ENCODE data around the gene CSKMT.

CSKMT gene

DNA sequence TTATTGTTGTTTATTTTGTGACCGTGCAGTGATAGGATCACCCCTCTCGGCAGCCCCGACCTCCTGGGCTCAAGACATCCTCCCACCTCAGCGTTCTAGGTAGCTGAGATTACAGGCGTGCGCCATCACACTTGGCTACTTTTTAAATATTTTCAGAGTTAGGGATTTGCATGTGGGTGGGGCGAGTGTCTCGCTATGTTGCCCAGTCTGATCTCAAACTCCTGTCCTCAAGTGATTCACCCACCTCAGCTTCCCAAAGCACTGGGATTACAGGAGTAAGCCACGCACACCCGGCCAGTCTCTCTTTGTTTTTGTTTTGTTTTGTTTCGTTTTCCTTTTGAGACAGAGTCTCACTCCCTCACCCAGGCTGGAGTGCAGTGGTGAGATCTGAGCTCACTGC, 10.8 kb upstream of the CSKMT start:
- Histone ChIP-seq H3K4me2 (peak overlapping the region; percentile 78; the same call in 1 of the 2 replicates), H3K9me3 (no peaks in the 10 kb centered on the region), H4K20me1 (peaks cover 22% of the 10 kb centered on the region), H3K27ac (no peak overlapping the region), H3K4me1 (peaks cover 19% of the 10 kb centered on the region), H3K27me3 (no peaks in the 10 kb centered on the region), H3K36me3 (peaks cover 20% of the 10 kb centered on the region), H3K4me3 (no peak overlapping the region), H3K9ac (no peak overlapping the region)
- no peak for TF ChIP-seq Cebpa-rat (IDR thresholded peaks at IDR 0.05)

DNA sequence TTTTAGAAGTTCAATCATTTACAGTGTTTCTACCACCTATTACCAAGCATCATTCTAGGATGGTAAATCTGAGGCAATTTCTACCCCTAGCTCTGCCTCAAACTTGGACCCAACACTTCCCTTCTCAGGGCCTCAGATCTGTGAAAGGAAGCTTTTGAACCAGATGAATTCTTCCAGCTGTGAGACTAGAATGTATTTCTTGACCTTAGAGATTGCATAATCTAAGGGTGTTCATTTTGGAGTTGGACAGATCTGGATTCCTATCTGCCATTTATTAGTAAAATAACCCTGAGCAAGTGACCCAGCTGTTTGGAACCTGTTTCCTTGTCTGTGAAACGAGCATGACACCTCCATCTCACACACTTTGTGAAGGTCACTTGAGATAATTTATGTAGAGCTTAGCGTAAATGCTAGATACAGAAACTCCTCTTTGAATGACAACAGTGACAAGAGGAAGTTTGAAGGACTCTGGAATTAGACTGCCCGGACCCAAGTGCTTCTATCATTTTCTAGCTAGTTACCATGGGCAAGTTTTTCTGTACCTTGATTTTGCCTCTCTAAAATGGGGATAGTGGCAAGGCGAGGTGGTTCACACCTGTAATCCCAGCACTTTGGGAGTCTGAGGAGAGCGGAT, 8.2 kb upstream of the CSKMT start:
- Histone ChIP-seq H3K9me3 (no peaks in the 10 kb centered on the region), H3K27me3 (no peaks in the 10 kb centered on the region), H4K20me1 (peaks cover 8% of the 10 kb centered on the region; the same call in 1 of the 2 replicates), H3K9ac (no peak overlapping the region), H3K4me3 (no peak overlapping the region), H3K27ac (no peak overlapping the region), H3K36me3 (peaks cover 15% of the 10 kb centered on the region), H3K4me1 (peaks cover 6% of the 10 kb centered on the region), H3K4me2 (no peak overlapping the region)
- TF ChIP-seq Cebpa-rat (IDR thresholded peaks at IDR 0.05), result no peak

DNA sequence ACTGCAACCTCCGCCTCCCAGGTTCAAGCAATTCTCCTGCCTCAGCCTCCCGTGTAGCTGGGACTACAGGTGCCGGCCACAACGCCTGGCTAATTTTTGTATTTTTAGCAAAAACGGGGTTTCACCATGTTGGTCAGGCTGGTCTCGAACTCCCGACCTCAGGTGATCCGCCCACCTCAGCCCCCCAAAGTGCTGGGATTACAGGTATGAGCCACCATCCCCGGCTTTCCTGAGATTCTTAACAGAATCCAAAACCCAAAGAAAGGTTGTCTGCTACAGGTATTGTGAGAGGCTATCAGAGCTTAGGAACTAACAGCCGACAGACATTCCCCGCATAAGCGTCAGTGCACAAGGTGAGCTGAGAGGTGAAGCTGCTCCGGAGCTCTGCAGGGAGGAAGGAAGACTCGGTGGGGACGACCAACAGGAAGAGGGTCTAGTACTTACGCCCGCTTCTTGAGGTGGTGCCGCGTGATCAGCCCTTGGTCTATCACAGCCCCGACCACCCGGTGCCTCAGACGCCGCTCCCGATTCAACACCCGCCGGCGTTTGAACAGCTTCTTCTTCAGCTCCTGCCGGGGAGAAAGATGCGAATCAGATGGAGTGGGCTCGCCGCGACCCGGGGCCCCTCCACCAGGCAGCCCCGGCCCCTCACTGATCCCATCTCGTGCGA, 572 bp upstream of the CSKMT start:
- no peaks in the 10 kb centered on the region for H3K9me3 ChIP-seq
- H3K36me3 ChIP-seq, result peaks cover 51% of the 10 kb centered on the region
- H3K4me2 ChIP-seq, result peak overlapping the region; percentile 73
- no peak for TF ChIP-seq Cebpa-rat (IDR thresholded peaks at IDR 0.05)
- H3K4me3 ChIP-seq, result peak overlapping the region; percentile 96
- H3K9ac ChIP-seq, result peak overlapping the region; percentile 97
- peak overlapping the region; percentile 92 for H3K27ac ChIP-seq
- H3K4me1 ChIP-seq, result peaks cover 40% of the 10 kb centered on the region
- H4K20me1 ChIP-seq, result peaks cover 16% of the 10 kb centered on the region
- H3K27me3 ChIP-seq, result no peaks in the 10 kb centered on the region

DNA sequence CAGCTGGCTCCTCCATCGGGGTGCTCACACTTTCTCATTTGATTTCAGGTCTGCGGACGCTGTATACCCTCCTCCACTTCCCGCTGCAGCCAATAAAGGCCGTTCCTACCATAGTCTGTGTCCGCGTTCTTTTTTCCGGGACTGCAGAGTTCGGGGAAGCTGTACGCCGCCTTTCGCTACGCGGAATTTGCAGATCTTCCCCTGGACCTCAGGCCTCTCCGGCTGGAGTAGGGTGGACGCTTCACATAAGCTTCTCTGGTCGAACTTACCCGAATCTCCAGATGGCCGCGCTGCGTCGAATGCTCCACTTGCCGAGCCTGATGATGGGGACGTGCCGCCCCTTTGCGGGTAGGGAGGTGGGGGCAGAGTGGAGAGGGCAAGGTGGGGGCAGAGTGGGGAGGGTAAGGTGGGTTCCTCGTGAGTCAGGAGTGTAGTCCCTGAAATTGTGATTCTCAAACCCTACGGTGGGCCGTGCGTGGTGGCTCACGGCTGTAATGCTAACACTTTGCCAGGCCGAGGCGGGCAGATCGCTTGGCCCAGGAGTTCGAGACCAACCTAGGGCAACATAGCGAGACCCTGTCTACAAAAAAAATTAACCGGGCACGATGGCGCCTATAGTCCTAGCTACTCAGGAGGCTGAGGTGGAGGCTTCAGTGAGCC, 617 bp downstream of the CSKMT start:
- Histone ChIP-seq H3K27me3 (no peaks in the 10 kb centered on the region), H4K20me1 (peaks cover 16% of the 10 kb centered on the region), H3K4me3 (peak overlapping the region; percentile 96), H3K4me1 (peaks cover 52% of the 10 kb centered on the region), H3K9ac (peak overlapping the region; percentile 97), H3K36me3 (peaks cover 52% of the 10 kb centered on the region), H3K27ac (peak overlapping the region; percentile 92), H3K4me2 (peak overlapping the region; percentile 97), H3K9me3 (no peaks in the 10 kb centered on the region)
- TF ChIP-seq Cebpa-rat (IDR thresholded peaks at IDR 0.05), result no peak

DNA sequence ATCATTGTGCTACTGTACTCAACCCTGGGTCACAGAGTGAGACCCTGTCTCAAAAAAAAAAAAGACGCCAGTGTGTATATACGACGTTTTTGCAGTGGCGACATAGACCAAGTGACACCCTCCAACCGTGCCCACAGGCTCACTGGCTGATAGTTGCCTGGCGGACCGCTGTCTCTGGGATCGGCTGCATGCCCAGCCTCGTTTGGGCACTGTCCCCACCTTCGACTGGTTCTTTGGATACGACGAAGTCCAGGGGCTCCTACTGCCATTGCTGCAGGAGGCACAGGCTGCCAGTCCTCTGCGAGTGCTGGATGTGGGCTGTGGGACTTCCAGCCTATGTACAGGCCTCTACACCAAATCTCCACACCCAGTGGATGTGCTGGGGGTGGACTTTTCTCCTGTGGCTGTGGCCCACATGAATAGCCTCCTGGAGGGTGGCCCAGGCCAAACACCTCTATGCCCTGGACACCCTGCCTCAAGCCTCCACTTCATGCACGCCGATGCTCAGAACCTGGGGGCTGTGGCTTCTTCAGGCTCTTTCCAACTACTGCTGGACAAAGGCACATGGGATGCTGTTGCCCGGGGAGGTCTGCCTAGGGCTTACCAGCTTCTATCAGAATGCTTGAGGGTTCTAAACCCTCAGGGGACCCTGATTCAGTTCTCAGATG, 1.3 kb downstream of the CSKMT start:
- Histone ChIP-seq H4K20me1 (peaks cover 16% of the 10 kb centered on the region), H3K4me3 (peak overlapping the region; percentile 96), H3K4me1 (peaks cover 55% of the 10 kb centered on the region), H3K4me2 (peak overlapping the region; percentile 97), H3K9me3 (no peaks in the 10 kb centered on the region), H3K27ac (peak overlapping the region; percentile 92), H3K9ac (peak overlapping the region; percentile 97), H3K36me3 (peaks cover 46% of the 10 kb centered on the region), H3K27me3 (no peaks in the 10 kb centered on the region)
- TF ChIP-seq Cebpa-rat (IDR thresholded peaks at IDR 0.05), result no peak

DNA sequence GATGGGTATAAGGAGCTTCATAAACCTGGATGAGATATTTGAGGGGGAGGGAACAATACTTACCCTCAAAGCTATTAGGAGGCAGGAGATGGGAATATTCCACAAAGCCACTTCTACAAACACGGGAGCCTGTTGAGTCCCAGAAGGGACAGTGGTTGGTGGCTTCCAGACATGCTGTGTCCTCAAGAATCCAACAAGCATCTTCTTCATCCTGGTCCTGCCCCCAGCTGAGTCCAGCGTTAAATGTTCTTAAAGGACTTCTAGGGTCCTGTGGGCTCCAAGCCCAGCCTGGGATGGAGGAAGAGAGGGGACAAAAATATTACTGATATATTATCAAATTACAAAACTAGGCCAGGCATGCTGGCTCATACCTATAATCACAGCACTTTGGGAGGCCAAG, 2.3 kb downstream of the CSKMT start:
- no peak overlapping the region for H3K27ac ChIP-seq

DNA sequence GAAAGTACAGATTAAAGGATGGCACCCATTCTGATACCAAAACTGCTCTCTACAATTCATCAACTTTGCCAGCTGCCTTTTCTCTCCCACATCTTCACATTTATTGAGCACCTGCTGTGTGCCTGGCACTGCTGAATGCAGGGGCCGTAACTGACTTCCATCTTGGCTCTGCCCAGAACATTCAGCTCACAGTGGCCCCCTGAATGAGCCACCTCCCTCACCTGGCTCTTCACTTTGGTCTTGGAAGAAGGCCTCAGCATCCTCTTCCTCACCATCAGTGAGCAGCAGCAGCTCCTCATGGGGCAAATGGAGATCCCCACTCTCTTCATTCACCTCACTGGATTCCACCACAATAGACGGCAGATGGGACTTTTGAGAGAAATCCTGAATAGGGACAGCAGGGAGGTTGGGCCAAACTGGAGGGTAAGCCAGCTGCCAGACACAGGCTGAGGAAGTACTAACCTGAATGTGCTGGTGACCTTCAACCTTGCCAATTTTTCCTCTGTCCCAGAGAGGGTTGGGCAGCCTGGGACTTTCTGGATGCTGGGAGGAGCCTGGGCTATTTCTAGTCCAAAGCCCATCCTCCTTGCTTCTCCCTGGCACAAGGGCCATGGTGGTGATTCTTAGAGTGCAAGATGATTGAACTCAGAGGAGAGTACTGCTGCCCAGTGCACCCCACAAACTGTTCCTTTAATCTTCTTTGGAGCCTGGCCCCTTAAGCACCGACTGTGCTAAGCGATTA, 4.5 kb downstream of the CSKMT start:
- Histone ChIP-seq H3K9ac (0 out of 2 replicates have a peak overlapping the region, but pooled peaks have one; percentile 5), H3K4me3 (no peak overlapping the region), H3K36me3 (peaks cover 47% of the 10 kb centered on the region), H3K27me3 (no peaks in the 10 kb centered on the region), H3K4me1 (peaks cover 66% of the 10 kb centered on the region), H3K27ac (no peak overlapping the region), H3K4me2 (peak overlapping the region; percentile 91), H4K20me1 (peaks cover 31% of the 10 kb centered on the region), H3K9me3 (no peaks in the 10 kb centered on the region)
- no peak for TF ChIP-seq Cebpa-rat (IDR thresholded peaks at IDR 0.05)

More for the DNA sequence above, 2.3 kb downstream of the CSKMT start:
- Histone ChIP-seq H3K27me3 (no peaks in the 10 kb centered on the region), H3K9me3 (no peaks in the 10 kb centered on the region), H3K36me3 (peaks cover 35% of the 10 kb centered on the region), H4K20me1 (peaks cover 17% of the 10 kb centered on the region), H3K4me2 (peak overlapping the region; percentile 97), H3K4me3 (0 out of 2 replicates have a peak overlapping the region, but pooled peaks have one; percentile 96), H3K4me1 (peaks cover 57% of the 10 kb centered on the region), H3K9ac (peak overlapping the region; percentile 97)
- no peak for TF ChIP-seq Cebpa-rat (IDR thresholded peaks at IDR 0.05)

DNA sequence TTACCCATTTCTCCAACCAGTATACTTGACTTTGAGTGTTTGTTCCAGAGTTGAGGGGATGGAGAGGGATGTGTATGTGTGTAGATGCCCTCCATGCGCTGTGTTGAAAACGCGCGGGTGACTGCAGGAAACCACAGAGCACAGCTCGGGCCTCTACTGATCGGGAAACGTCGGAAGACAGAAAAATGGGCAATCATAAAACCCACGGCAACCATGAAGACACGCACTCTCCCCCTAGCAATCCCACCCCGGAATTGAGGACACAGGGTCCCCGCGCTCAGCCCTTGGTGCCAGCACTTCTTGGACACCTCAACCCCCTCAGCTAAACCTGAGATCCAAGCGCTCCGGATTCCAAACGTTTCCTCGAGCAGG, 6.1 kb downstream of the CSKMT start:
- Histone ChIP-seq H4K20me1 (peaks cover 31% of the 10 kb centered on the region), H3K27me3 (no peaks in the 10 kb centered on the region), H3K4me2 (peak overlapping the region; percentile 91), H3K4me3 (peak overlapping the region; percentile 87), H3K9ac (peak overlapping the region; percentile 95), H3K27ac (peak overlapping the region; percentile 86), H3K4me1 (peaks cover 62% of the 10 kb centered on the region), H3K36me3 (peaks cover 61% of the 10 kb centered on the region), H3K9me3 (no peaks in the 10 kb centered on the region)
- no peak for TF ChIP-seq Cebpa-rat (IDR thresholded peaks at IDR 0.05)
